HepG2 (cell line): ENCODE results near the gene MAEA. TPM values are rescaled to one million over a fixed set of nuclear protein-coding genes. Genes with fewer than 3 reads are reported as not detected.

Experiments
- JDP2 ChIP-seq: sonication (generic); formaldehyde crosslinking; IDR thresholded peaks from 2 replicates; pipeline ENCODE4 v1.8.1; 2022; ENCODE audit warnings: missing genetic modification reagents, borderline replicate concordance
- MTA3 ChIP-seq: sonication (generic); formaldehyde crosslinking; IDR thresholded peaks from 2 replicates; pipeline ENCODE4 v1.4.0; 2020; ENCODE audit warnings: missing genetic modification reagents
- ZNF207 ChIP-seq: fragments of 450-650 bp; IDR thresholded peaks from 2 replicates; pipeline ENCODE4 v1.6.1; 2016; ENCODE audit warnings: antibody characterized with exemption, borderline replicate concordance
- ZNF230 ChIP-seq: sonication (generic); formaldehyde crosslinking; IDR thresholded peaks from 2 replicates; pipeline ENCODE4 v1.4.0; 2020; ENCODE audit warnings: mild to moderate bottlenecking, missing genetic modification reagents
- ZNF556 ChIP-seq: sonication (generic); formaldehyde crosslinking; IDR thresholded peaks from 2 replicates; pipeline ENCODE4 v1.4.0; 2020; ENCODE audit warnings: mild to moderate bottlenecking, missing genetic modification reagents, borderline replicate concordance
- ZNF772 ChIP-seq: sonication (generic); formaldehyde crosslinking; IDR thresholded peaks from 2 replicates; pipeline ENCODE4 v1.5.0; 2020; ENCODE audit warnings: mild to moderate bottlenecking, missing genetic modification reagents
- polyA plus RNA-seq, 8 experiments: library from polyadenylated mRNA; depleted of rRNA in 3 of 8; stranded (reverse) in 7 of 8; unstranded in 1 of 8; fragments of >200 nt; fragmentation: Illumina TruSeq in 4 of 8; extraction: Trizol in 4 of 8; gene quantifications; 2 replicates each; pipeline versions ENCODE4 v1.2.1 to v1.2.3, GENCODE V29; 2011 to 2016; ENCODE audit warnings: low read depth in 4 of 8, missing spikeins in 1 of 8, mixed read lengths in 1 of 8; ENCODE audit not compliant: insufficient read depth in 1 of 8
- total RNA-seq, 5 experiments: library from RNA; depleted of rRNA; stranded (reverse); fragments of >200 nt; fragmentation: Illumina TruSeq; extraction: Trizol; gene quantifications; 2 replicates each; pipeline ENCODE4 v1.2.3, GENCODE V29; 2016; ENCODE audit warnings: low read depth in 1 of 5
- TF ChIP-seq, protein P1 (sequence below), 2 experiments: IDR thresholded peaks; 2 replicates each; pipeline ENCODE4 v1.6.1; 2011 to 2012; ENCODE audit warnings: low read length in 2 of 2, borderline replicate concordance in 1 of 2, low read depth in 1 of 2, mild to moderate bottlenecking in 1 of 2, moderate library complexity in 1 of 2
- TF ChIP-seq, protein P2 (sequence below): sonication (generic); formaldehyde crosslinking; IDR thresholded peaks from 2 replicates; pipeline ENCODE4 v1.8.0; 2022; ENCODE audit warnings: mild to moderate bottlenecking, missing genetic modification reagents, borderline replicate concordance
- TF ChIP-seq, protein P3 (sequence below): sonication (generic); formaldehyde crosslinking; IDR thresholded peaks from 2 replicates; pipeline ENCODE4 v1.5.1; 2020; ENCODE audit warnings: mild to moderate bottlenecking, moderate library complexity, missing genetic modification reagents

Gene MAEA
- total and polyA plus RNA-seq, 2 of the 13 experiments (the other 11 are each of a cell fraction or from before 2014, with no cell fraction given) = 52.0 to 57.1 TPM

DNA sequence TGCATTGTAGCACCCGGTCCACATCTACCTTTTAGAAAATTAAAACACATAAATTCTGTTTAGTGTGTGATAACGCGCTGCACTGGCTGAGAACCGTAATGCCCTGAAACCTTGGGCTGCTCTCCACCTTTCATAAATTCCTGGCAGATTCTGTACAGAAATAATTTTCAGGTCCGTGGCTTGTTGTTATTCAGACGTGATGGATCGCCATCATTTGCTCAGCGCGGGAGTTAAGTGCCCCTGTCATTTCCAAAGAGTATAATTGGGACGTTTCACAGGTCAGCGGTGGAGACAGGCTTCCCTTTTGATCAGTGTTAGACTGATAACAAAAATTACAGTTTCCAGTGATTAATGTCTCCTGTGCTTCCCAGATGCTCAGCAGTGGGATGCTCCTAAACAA is 73.8 kb downstream of the MAEA start (continued):
- no peak for TF ChIP-seq MTA3
- TF ChIP-seq JDP2 (CRISPR knock-in tag) = no peak
- TF ChIP-seq, protein P1, sequence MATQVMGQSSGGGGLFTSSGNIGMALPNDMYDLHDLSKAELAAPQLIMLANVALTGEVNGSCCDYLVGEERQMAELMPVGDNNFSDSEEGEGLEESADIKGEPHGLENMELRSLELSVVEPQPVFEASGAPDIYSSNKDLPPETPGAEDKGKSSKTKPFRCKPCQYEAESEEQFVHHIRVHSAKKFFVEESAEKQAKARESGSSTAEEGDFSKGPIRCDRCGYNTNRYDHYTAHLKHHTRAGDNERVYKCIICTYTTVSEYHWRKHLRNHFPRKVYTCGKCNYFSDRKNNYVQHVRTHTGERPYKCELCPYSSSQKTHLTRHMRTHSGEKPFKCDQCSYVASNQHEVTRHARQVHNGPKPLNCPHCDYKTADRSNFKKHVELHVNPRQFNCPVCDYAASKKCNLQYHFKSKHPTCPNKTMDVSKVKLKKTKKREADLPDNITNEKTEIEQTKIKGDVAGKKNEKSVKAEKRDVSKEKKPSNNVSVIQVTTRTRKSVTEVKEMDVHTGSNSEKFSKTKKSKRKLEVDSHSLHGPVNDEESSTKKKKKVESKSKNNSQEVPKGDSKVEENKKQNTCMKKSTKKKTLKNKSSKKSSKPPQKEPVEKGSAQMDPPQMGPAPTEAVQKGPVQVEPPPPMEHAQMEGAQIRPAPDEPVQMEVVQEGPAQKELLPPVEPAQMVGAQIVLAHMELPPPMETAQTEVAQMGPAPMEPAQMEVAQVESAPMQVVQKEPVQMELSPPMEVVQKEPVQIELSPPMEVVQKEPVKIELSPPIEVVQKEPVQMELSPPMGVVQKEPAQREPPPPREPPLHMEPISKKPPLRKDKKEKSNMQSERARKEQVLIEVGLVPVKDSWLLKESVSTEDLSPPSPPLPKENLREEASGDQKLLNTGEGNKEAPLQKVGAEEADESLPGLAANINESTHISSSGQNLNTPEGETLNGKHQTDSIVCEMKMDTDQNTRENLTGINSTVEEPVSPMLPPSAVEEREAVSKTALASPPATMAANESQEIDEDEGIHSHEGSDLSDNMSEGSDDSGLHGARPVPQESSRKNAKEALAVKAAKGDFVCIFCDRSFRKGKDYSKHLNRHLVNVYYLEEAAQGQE (IDR thresholded peaks at IDR 0.05; ENCODE audit: borderline replicate concordance in 1 of 2, low read depth in 1 of 2, low read length in 2 of 2) = no peak
- TF ChIP-seq ZNF207 = no peak
- no peak for TF ChIP-seq ZNF230 (CRISPR knock-in tag)
- TF ChIP-seq, protein P2, sequence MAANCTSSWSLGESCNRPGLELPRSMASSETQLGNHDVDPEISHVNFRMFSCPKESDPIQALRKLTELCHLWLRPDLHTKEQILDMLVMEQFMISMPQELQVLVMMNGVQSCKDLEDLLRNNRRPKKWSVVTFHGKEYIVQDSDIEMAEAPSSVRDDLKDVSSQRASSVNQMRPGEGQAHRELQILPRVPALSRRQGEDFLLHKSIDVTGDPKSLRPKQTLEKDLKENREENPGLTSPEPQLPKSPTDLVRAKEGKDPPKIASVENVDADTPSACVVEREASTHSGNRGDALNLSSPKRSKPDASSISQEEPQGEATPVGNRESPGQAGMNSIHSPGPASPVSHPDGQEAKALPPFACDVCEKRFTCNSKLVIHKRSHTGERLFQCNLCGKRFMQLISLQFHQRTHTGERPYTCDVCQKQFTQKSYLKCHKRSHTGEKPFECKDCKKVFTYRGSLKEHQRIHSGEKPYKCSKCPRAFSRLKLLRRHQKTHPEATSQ (CRISPR knock-in tag) = no peak
- TF ChIP-seq, protein P3, sequence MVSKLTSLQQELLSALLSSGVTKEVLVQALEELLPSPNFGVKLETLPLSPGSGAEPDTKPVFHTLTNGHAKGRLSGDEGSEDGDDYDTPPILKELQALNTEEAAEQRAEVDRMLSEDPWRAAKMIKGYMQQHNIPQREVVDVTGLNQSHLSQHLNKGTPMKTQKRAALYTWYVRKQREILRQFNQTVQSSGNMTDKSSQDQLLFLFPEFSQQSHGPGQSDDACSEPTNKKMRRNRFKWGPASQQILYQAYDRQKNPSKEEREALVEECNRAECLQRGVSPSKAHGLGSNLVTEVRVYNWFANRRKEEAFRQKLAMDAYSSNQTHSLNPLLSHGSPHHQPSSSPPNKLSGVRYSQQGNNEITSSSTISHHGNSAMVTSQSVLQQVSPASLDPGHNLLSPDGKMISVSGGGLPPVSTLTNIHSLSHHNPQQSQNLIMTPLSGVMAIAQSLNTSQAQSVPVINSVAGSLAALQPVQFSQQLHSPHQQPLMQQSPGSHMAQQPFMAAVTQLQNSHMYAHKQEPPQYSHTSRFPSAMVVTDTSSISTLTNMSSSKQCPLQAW (CRISPR knock-in tag) = no peak
- TF ChIP-seq ZNF772 = no peak
- no peak for TF ChIP-seq ZNF556 (CRISPR knock-in tag)
- TF ChIP-seq, all 625 proteins: peak for 0
